Activated CD4-positive, alpha-beta T cell treated with anti-CD3 and anti-CD28 coated beads for 36 hours (primary cell): Measurements from ENCODE around the gene CEP72. TPM values are rescaled to one million over a fixed set of nuclear protein-coding genes. Genes with fewer than 3 reads are reported as not detected.
"Not testable (repeated sequence)": the region's sequence is repeated elsewhere in the genome, so short reads cannot be mapped to it uniquely, and the experiment has no call there.

Source experiments
- ATAC-seq: fragments of 200-7000 bp; cut with Tn5 transposase; one replicate; pipeline ENCODE4 v1.10.0; 2021; ENCODE audit warnings: mild to moderate bottlenecking, moderate library complexity
- CTCF ChIA-PET: fragments of 350-600 bp; sonication (Branson Sonifier 250); formaldehyde crosslinking; loops from one replicate; lab custom pipeline; 2021; ENCODE audit warnings: antibody characterized with exemption; lab: Charles Lee
- POLR2A ChIA-PET: fragments of 350-600 bp; sonication (Branson Sonifier 250); formaldehyde crosslinking; loops from one replicate; lab custom pipeline; 2021; ENCODE audit warnings: antibody characterized with exemption, inconsistent platforms; lab: Charles Lee
- DNase-seq: peaks from one replicate; pipeline ENCODE4 v3.0.0-alpha.2; 2020
- H3K27ac Mint-ChIP-seq: one replicate; pipeline ENCODE4 v1.8.0; 2021; ENCODE audit warnings: mixed read lengths
- H3K27me3 Mint-ChIP-seq: one replicate; pipeline ENCODE4 v1.8.0; 2021; ENCODE audit warnings: mixed read lengths
- H3K36me3 Mint-ChIP-seq: one replicate; pipeline ENCODE4 v1.8.0; 2021; ENCODE audit warnings: low read depth, mixed read lengths
- H3K4me1 Mint-ChIP-seq: one replicate; pipeline ENCODE4 v1.8.0; 2021; ENCODE audit warnings: mixed read lengths
- H3K4me3 Mint-ChIP-seq: one replicate; pipeline ENCODE4 v1.8.0; 2021; ENCODE audit warnings: mild to moderate bottlenecking, moderate library complexity, mixed read lengths
- H3K9me3 Mint-ChIP-seq: one replicate; pipeline ENCODE4 v1.8.0; 2021; ENCODE audit warnings: low read depth, mixed read lengths
- intact Hi-C, 2 experiments: fragments of 100-400 bp; cut with DNase I in 1 of 2; cut with micrococcal nuclease in 1 of 2; formaldehyde crosslinking; loops; one replicate each; pipeline versions ENCODE4 v1.14.2 to v1.15.1; 2022 to 2024; cut with DNase I, micrococcal nuclease
- total RNA-seq, 2 experiments: library from RNA; stranded (reverse); gene quantifications; one replicate each; pipeline ENCODE4 v1.2.3, GENCODE V29; 2021

CEP72 gene
- total RNA-seq, 2 experiments from 2014 or later, result 23.7 to 26.4 TPM

DNA sequence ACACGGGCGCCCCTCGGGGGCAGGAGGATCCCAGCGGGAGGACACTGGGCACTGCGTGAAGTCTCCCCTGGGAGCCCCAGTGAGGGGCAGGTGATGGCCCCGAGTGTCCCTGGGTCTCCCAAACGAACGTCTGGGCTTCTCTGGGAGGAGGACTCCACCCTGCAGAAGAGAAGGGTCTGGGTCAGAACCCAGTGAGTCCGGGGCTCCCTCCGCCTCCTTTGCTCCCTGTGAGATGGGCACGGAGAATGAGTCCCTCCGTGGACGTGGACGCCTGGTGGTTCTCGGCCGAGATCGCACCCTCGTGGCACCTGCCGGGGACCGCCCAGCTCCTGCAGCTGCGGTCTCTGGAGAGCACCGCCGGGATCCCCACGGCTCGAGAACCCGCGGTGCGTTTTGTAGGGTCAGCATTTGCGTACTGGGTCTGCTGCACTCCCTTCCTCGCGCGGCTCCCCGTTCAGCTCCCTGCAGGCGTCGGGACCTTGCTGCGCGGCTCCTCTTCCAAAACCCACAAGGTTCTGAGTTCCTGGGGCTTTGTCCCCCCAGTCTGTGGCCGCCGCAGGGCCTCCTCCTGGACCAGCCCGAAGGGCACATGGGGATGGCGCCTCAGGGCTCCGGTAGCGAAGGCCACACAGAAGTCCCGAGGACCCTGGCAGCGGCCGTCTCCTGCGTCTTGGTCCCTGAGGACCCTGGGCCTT is 10.2 kb upstream of the CEP72 start:
- intact Hi-C loops, result no loop called here
- no peak for DNase-seq
- Mint-ChIP-seq H3K4me1 (peaks cover 3% of the 10 kb centered on the region), H3K27ac (no peak overlapping the region), H3K36me3 (no peaks in the 10 kb centered on the region), H3K4me3 (no peak overlapping the region), H3K27me3 (peaks cover 20% of the 10 kb centered on the region), H3K9me3 (no peaks in the 10 kb centered on the region)
- no peak for ATAC-seq
- ChIA-PET POLR2A (interaction anchor here (0.6 kb wide), 1 partner anchor 15 kb away, joined by 3 read pairs; no protein-coding TSS in a partner anchor), CTCF (no interaction called here)

DNA sequence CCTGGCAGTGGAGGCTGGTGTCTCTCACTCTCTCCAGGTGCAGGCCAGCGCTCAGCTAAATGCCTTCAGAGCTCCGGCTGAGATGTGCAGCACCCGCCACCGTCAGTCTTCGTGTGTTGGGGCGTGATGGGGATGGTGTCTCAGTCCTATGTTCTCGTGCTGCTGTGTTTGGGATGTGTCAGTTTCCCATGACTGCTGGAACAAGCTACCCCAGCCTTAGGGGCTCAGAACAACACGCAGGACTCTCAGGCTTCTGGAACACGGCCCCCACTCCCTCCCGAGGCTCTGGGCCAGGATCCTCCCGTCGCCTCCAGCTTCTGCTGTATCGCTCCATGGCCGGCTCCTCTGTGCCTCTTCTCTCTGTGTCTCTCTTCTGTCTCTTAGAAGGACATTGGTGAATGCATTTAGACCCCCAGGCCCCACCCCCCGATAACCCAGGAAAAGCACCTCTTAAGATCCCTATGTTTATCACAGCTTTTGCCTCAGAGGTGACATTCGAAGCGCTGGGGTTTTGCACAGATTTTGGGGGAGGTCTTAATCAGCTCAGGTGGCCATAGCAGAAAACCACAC is 9.6 kb upstream of the CEP72 start:
- ChIA-PET CTCF (no interaction called here), POLR2A (interaction anchor here (0.6 kb wide), 1 partner anchor 15 kb away, joined by 3 read pairs; no protein-coding TSS in a partner anchor)
- Mint-ChIP-seq H3K4me3 (no peak overlapping the region), H3K27ac (no peak overlapping the region), H3K36me3 (no peaks in the 10 kb centered on the region), H3K4me1 (peaks cover 7% of the 10 kb centered on the region), H3K27me3 (peaks cover 20% of the 10 kb centered on the region), H3K9me3 (no peaks in the 10 kb centered on the region)
- intact Hi-C loops, result no loop called here
- ATAC-seq (no peak), DNase-seq (no peak)

- ATAC-seq, result no peak
- Mint-ChIP-seq H3K27ac (no peak overlapping the region), H3K27me3 (peaks cover 18% of the 10 kb centered on the region), H3K36me3 (no peaks in the 10 kb centered on the region), H3K4me3 (no peak overlapping the region), H3K4me1 (peaks cover 9% of the 10 kb centered on the region), H3K9me3 (no peaks in the 10 kb centered on the region)
- DNase-seq, result no peak
- intact Hi-C loops, result no loop called here
- CTCF ChIA-PET, result no interaction called here
- POLR2A ChIA-PET, result no interaction called here
These were observed 8.8 kb upstream of the CEP72 start for GRCh38 chr5:603081-603998.

DNA sequence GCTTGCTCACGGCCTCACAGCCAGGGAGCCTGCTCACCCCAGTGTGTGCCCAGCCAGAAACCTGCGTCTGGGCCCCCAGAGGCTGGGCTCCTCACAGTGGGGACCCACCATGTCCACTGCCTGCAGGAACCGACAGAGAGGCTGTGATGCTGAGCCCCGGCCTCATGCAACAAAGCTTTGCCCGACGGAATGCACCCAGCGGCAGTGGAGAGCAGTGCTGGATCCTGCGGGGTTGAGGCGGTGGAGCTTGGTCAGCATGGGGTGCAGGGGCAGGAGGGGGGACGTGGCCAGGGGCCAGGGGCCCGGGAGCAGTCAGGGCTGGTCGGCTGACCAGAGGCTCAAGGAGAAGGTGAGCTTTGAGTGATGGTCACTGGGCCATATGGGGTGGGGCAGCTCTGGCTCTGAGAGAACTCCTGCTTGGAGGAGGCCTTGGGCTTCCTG is 7.7 kb upstream of the CEP72 start:
- DNase-seq (no peak), ATAC-seq (no peak)
- H3K27me3 Mint-ChIP-seq, result peaks cover 17% of the 10 kb centered on the region
- no peak overlapping the region for H3K27ac Mint-ChIP-seq
- CTCF ChIA-PET, result interaction anchor here (0.6 kb wide), 1 partner anchor 9 kb away, joined by 3 read pairs; no protein-coding TSS in a partner anchor
- H3K4me3 Mint-ChIP-seq, result no peak overlapping the region
- H3K36me3 Mint-ChIP-seq, result no peaks in the 10 kb centered on the region
- H3K9me3 Mint-ChIP-seq, result no peaks in the 10 kb centered on the region
- peaks cover 7% of the 10 kb centered on the region for H3K4me1 Mint-ChIP-seq
- POLR2A ChIA-PET, result no interaction called here
- intact Hi-C loops, result no loop called here

- intact Hi-C loops, DNase-seq, H3K27ac Mint-ChIP-seq, H3K9me3 Mint-ChIP-seq, H3K4me3 Mint-ChIP-seq, H3K4me1 Mint-ChIP-seq, ATAC-seq, POLR2A ChIA-PET, H3K36me3 Mint-ChIP-seq: not testable (repeated sequence)
- peaks cover 17% of the 10 kb centered on the region for H3K27me3 Mint-ChIP-seq
- CTCF ChIA-PET, result interaction anchor here (0.6 kb wide), 1 partner anchor 8 kb away, joined by 3 read pairs; no protein-coding TSS in a partner anchor
These were observed 7.0 kb upstream of the CEP72 start for GRCh38 chr5:605090-605489.

DNA sequence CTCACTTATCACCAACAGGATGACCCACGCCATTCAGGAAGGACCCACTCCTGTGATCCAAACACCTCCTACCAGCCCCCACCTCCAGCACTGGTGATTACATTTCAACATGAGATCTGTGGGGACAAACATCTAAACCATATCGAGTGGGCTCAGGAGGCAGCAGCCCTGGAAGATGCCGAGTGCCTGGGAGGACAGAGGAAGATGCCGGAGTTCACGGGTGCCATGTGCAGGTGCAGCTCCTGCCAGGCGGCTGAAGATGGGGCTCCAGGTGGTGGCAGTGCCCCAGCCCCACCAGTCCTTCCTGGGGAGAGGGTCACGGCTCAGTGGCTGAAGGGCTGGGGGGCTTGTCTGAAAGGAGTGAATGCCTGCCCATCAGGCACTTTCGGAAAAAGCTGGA is 6.1 kb upstream of the CEP72 start:
- H3K4me1 Mint-ChIP-seq, result peaks cover 16% of the 10 kb centered on the region
- H3K9me3 Mint-ChIP-seq, result no peaks in the 10 kb centered on the region
- H3K27ac Mint-ChIP-seq, result no peak overlapping the region
- no peaks in the 10 kb centered on the region for H3K36me3 Mint-ChIP-seq
- ATAC-seq (no peak), DNase-seq (no peak)
- ChIA-PET CTCF (no interaction called here), POLR2A (no interaction called here)
- H3K27me3 Mint-ChIP-seq, result peaks cover 12% of the 10 kb centered on the region
- intact Hi-C loops, result no loop called here
- H3K4me3 Mint-ChIP-seq, result no peak overlapping the region

- Mint-ChIP-seq H3K27ac (no peak overlapping the region), H3K4me3 (no peak overlapping the region), H3K36me3 (no peaks in the 10 kb centered on the region), H3K9me3 (no peaks in the 10 kb centered on the region), H3K4me1 (peaks cover 21% of the 10 kb centered on the region), H3K27me3 (peaks cover 12% of the 10 kb centered on the region)
- DNase-seq, result no peak
- intact Hi-C loops, result no loop called here
- POLR2A ChIA-PET, result no interaction called here
- CTCF ChIA-PET, result no interaction called here
- ATAC-seq, result no peak
These were observed 5.4 kb upstream of the CEP72 start for GRCh38 chr5:606526-607399.

DNA sequence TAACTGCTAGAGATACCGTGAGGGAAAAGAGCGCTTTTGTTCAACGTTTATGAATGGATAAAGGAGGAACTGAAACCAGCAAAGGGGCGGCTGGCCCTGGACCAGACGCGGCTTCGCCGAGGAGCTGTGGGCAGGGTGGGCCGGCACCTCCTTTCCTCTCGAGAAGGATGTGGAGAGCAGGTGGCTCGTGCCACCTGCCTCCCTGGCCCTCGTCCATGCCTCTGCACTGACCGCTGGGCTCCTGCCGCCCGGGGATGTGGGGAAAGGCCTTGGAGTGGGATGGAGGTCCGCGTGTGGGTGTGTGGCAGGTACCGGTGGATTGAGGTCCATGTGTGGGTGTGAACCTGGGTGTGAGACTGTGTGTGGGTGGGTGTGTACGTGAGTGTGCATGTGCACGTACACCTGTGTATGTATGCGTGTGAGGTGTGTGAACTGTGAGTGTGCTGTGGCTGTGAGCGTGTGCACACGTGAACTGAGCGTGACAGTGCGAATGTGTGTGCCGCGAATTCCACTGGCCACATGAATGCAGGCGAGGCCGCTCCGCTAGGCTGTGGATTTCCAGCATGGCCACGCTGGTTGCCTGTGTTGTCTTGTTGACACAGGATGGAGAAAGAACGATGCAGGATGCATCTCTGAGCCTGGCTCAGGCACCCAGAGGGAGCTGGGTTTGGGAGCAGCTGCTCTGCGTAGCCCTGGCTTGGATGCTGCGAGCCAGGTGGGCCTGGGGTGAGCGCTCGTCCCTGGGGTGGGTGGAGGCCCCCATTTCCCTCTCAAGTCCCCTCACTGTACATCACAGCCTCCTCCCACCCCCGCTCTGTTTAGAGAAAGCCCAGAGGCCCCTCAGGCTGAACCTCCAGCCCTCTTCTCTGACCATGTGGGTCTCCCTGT is 4.4 kb upstream of the CEP72 start:
- peaks cover 2% of the 10 kb centered on the region for H3K36me3 Mint-ChIP-seq
- no peaks in the 10 kb centered on the region for H3K9me3 Mint-ChIP-seq
- H3K27me3 Mint-ChIP-seq, result peaks cover 9% of the 10 kb centered on the region
- ChIA-PET POLR2A (no interaction called here), CTCF (no interaction called here)
- intact Hi-C loops, result no loop called here
- DNase-seq, result no peak
- H3K4me3 Mint-ChIP-seq, result no peak overlapping the region
- H3K4me1 Mint-ChIP-seq, result peaks cover 22% of the 10 kb centered on the region
- H3K27ac Mint-ChIP-seq, result no peak overlapping the region
- ATAC-seq, result no peak

DNA sequence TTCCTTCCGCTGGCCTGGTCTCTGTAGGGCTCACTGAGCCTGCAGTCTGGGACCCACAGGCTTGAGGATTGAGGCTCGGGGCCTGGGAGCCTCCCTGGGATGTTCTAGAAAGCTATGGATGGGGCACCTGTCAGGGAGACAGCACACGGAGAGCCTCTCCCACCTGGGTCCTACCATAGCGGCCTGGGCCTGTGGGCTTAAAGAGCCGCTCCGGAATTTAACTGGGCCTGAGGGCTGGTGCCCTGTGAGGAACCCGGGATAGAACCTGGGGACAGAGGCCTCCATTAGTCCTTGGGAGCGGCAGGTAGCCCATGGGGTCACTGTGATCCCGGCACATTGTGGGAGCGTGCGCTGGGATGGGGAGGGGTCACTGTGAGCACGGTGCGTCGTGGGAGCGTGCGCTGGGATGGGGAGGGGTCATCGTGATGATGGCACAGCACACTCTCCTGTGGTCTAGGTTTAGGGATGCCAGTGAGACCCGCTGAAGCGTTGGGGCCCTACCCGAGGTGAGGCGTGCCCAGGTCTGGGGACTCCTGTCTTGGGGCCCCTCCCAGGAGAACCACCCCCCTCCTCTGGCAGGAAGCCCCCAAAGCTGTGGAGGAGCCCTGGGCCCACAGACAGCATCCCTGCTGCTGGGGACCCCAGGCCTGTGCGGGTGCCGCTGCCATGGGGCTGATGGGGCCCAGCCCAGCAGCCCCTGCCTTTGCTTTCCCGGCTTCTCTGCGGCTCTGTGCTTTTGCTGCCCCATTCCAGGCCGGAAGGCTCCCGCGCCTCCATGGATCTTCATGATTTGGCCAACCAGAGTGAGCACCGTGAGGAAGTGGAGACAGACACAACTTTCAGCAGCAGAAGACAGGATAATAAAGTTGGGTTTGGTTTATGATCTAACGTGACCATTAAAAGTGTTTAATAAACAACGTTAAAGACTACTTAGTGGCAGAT is 3.4 kb upstream of the CEP72 start:
- ChIA-PET CTCF (no interaction called here), POLR2A (no interaction called here)
- Mint-ChIP-seq H3K36me3 (peaks cover 6% of the 10 kb centered on the region), H3K4me3 (no peak overlapping the region), H3K27me3 (peaks cover 8% of the 10 kb centered on the region), H3K27ac (no peak overlapping the region), H3K9me3 (peaks cover 3% of the 10 kb centered on the region), H3K4me1 (peaks cover 30% of the 10 kb centered on the region)
- ATAC-seq (no peak), DNase-seq (no peak)
- intact Hi-C loops, result no loop called here
